GM23338 (cell line): ENCODE results near the gene TRMT11. TPM values are rescaled to one million over a fixed set of nuclear protein-coding genes. Genes with fewer than 3 reads are reported as not detected.
A peak's percentile ranks its signal among the peaks of the same experiment; 100 is the strongest.

ENCODE experiments used
- ATAC-seq: fragments of 200-7000 bp; cut with Tn5 transposase; 3 replicates; pipeline ENCODE4 v1.9.1; 2020
- DNase-seq: peaks from one replicate; pipeline ENCODE4 v3.0.0-alpha.2; 2015; ENCODE audit warnings: low spot score
- H2AFZ ChIP-seq: fragments of 200-600 bp; sonication (generic); 2 replicates; pipeline ENCODE4 v1.8.0; 2016; ENCODE audit warnings: antibody characterized with exemption, mild to moderate bottlenecking, moderate library complexity
- H3F3A ChIP-seq: fragments of 200-600 bp; sonication (generic); replicated peaks from 2 replicates; pipeline ENCODE4 v1.8.0; 2017; ENCODE audit warnings: antibody characterized with exemption, mixed run types, low read depth
- H3K27ac ChIP-seq: fragments of 200-600 bp; sonication (generic); 2 replicates; pipeline ENCODE4 v1.6.1; 2016; ENCODE audit warnings: low read depth
- H3K27me3 ChIP-seq: fragments of 200-600 bp; sonication (generic); 2 replicates; pipeline ENCODE4 v1.8.0; 2016; ENCODE audit warnings: mild to moderate bottlenecking, mixed run types, moderate library complexity; ENCODE audit not compliant: insufficient read depth
- H3K36me3 ChIP-seq: fragments of 200-600 bp; sonication (generic); 2 replicates; pipeline ENCODE4 v1.8.0; 2016; ENCODE audit warnings: mild to moderate bottlenecking; ENCODE audit not compliant: insufficient read depth
- H3K4me1 ChIP-seq: fragments of 200-600 bp; sonication (generic); 2 replicates; pipeline ENCODE4 v1.8.0; 2016; ENCODE audit warnings: mild to moderate bottlenecking, moderate library complexity; ENCODE audit not compliant: insufficient read depth
- H3K4me2 ChIP-seq: fragments of 200-600 bp; sonication (generic); 2 replicates; pipeline ENCODE4 v1.7.1; 2017; ENCODE audit warnings: mixed run types
- H3K4me3 ChIP-seq: fragments of 200-600 bp; sonication (generic); 2 replicates; pipeline ENCODE4 v1.6.1; 2016; ENCODE audit warnings: mixed run types
- H3K79me2 ChIP-seq: fragments of 200-600 bp; sonication (generic); replicated peaks from 2 replicates; pipeline ENCODE4 v1.8.0; 2017; ENCODE audit warnings: mild to moderate bottlenecking; ENCODE audit not compliant: insufficient read depth
- H3K9me2 ChIP-seq: fragments of 200-600 bp; sonication (generic); 2 replicates; pipeline ENCODE4 v1.8.0; 2017; ENCODE audit not compliant: insufficient read depth
- H4K20me1 ChIP-seq: fragments of 200-600 bp; sonication (generic); replicated peaks from 2 replicates; pipeline ENCODE4 v1.8.0; 2017; ENCODE audit warnings: mild to moderate bottlenecking; ENCODE audit not compliant: insufficient read depth
- H3K27ac Mint-ChIP-seq: 2 replicates; pipeline ENCODE4 v1.8.0; 2020; ENCODE audit warnings: inconsistent platforms, mild to moderate bottlenecking, moderate library complexity, mixed read lengths
- H3K27me3 Mint-ChIP-seq: 3 replicates; pipeline ENCODE4 v1.8.0; 2022; ENCODE audit warnings: low read depth, mild to moderate bottlenecking, moderate library complexity, mixed read lengths, inconsistent platforms; ENCODE audit not compliant: insufficient read depth, poor library complexity
- H3K36me3 Mint-ChIP-seq: 3 replicates; pipeline ENCODE4 v1.8.0; 2021; ENCODE audit warnings: low read depth, mild to moderate bottlenecking, inconsistent platforms, moderate library complexity, mixed read lengths
- H3K4me1 Mint-ChIP-seq: 3 replicates; pipeline ENCODE4 v1.8.0; 2020; ENCODE audit warnings: mild to moderate bottlenecking, inconsistent platforms, mixed read lengths
- H3K4me3 Mint-ChIP-seq: 3 replicates; pipeline ENCODE4 v1.8.0; 2021; ENCODE audit warnings: moderate library complexity, mild to moderate bottlenecking, inconsistent platforms, mixed read lengths
- H3K9me3 Mint-ChIP-seq: 3 replicates; pipeline ENCODE4 v1.8.0; 2020; ENCODE audit warnings: moderate library complexity, mild to moderate bottlenecking, inconsistent platforms, mixed read lengths
- CREB1 ChIP-seq: fragments of 250-450 bp; sonication (Bioruptor Pico); IDR thresholded peaks from 2 replicates; pipeline ENCODE4 v1.5.0; 2020; ENCODE audit warnings: low read depth, mild to moderate bottlenecking, moderate library complexity
- CTCF ChIP-seq, 2 experiments: fragments of 200-600 bp in 1 of 2; sonication (generic) in 1 of 2; conservative IDR thresholded peaks; 2 replicates each; pipeline versions ENCODE4 v1.5.1 to v1.6.1; 2016 to 2017; ENCODE audit warnings: antibody characterized with exemption in 2 of 2, low read depth in 2 of 2, mild to moderate bottlenecking in 2 of 2, moderate library complexity in 1 of 2
- ETS1 ChIP-seq: IDR thresholded peaks from 2 replicates; pipeline ENCODE4 v1.6.1; 2016; ENCODE audit warnings: antibody characterized with exemption
- EZH2 ChIP-seq: fragments of 200-600 bp; sonication (generic); IDR thresholded peaks from one replicate; pipeline ENCODE4 v1.8.0; 2017; ENCODE audit warnings: antibody characterized with exemption, mild to moderate bottlenecking, low read depth; ENCODE audit not compliant: unreplicated experiment
- EZH2phosphoT487 ChIP-seq: fragments of 200-600 bp; sonication (generic); IDR thresholded peaks from one replicate; pipeline ENCODE4 v1.8.1; 2018; ENCODE audit warnings: antibody characterized with exemption; ENCODE audit not compliant: unreplicated experiment
- JUNB ChIP-seq: IDR thresholded peaks from one replicate; pipeline ENCODE4 v1.6.1; 2016; ENCODE audit warnings: antibody characterized with exemption; ENCODE audit not compliant: unreplicated experiment
- NANOG ChIP-seq: IDR thresholded peaks from 2 replicates; pipeline ENCODE4 v1.6.1; 2016; ENCODE audit warnings: antibody characterized with exemption, borderline replicate concordance
- POLR2AphosphoS5 ChIP-seq: IDR thresholded peaks from 2 replicates; pipeline ENCODE4 v1.6.1; 2016; ENCODE audit warnings: antibody characterized with exemption, low read depth
- REST ChIP-seq: IDR thresholded peaks from one replicate; pipeline ENCODE4 v1.6.1; 2018; ENCODE audit warnings: antibody characterized with exemption; ENCODE audit not compliant: unreplicated experiment
- STAT1 ChIP-seq: IDR thresholded peaks from one replicate; pipeline ENCODE4 v1.6.1; 2016; ENCODE audit warnings: antibody characterized with exemption; ENCODE audit not compliant: unreplicated experiment
- ZNF114 ChIP-seq: fragments of 250-450 bp; sonication (Bioruptor Pico); IDR thresholded peaks from 2 replicates; pipeline ENCODE4 v1.5.0; 2020; ENCODE audit warnings: mild to moderate bottlenecking, moderate library complexity
- ZNF331 ChIP-seq: fragments of 250-450 bp; sonication (Bioruptor Pico); IDR thresholded peaks from 2 replicates; pipeline ENCODE4 v1.5.0; 2020; ENCODE audit warnings: low read depth, mild to moderate bottlenecking, moderate library complexity
- ZNF462 ChIP-seq: fragments of 250-450 bp; sonication (Bioruptor Pico); IDR thresholded peaks from 2 replicates; pipeline ENCODE4 v1.5.0; 2020; ENCODE audit warnings: mild to moderate bottlenecking, moderate library complexity
- polyA plus RNA-seq: library from polyadenylated mRNA; unstranded; fragments of >200 nt; fragmentation: Nextera tagmentation; extraction: Ambion mirVana; gene quantifications from 2 replicates; pipeline ENCODE4 v1.2.1, GENCODE V29; 2016
- total RNA-seq: library from RNA; depleted of rRNA; stranded (reverse); fragments of >200 nt; shearing (Covaris generic); gene quantifications from 2 replicates; pipeline ENCODE4 v1.2.3, GENCODE V29; 2014

The TRMT11 gene
- total and polyA plus RNA-seq, 2 experiments from 2014 or later: 49.5 to 50.9 TPM

- Histone ChIP-seq H4K20me1 (no peaks in the 10 kb centered on the region), H3K9me2 (no peaks in the 10 kb centered on the region; the same call in 1 of the 2 replicates), H3K4me1 (no peaks in the 10 kb centered on the region; the same call in 1 of the 2 replicates), H3K4me3 (no peak overlapping the region), H3K4me2 (no peak overlapping the region), H3K79me2 (no peaks in the 10 kb centered on the region), H3F3A (no peaks in the 10 kb centered on the region), H3K27me3 (no peaks in the 10 kb centered on the region), H3K36me3 (no peaks in the 10 kb centered on the region), H3K27ac (no peak overlapping the region), H2AFZ (no peak overlapping the region)
- Mint-ChIP-seq H3K4me1 (peaks cover 14% of the 10 kb centered on the region), H3K4me3 (no peak overlapping the region), H3K9me3 (no peaks in the 10 kb centered on the region; the same call in 2 of the 3 replicates), H3K27ac (no peak overlapping the region), H3K27me3 (no peaks in the 10 kb centered on the region), H3K36me3 (no peaks in the 10 kb centered on the region)
- TF ChIP-seq EZH2 (no peak), JUNB (no peak), REST (no peak), EZH2phosphoT487 (no peak), ZNF331 (CRISPR knock-in tag) (no peak), ETS1 (no peak), ZNF462 (CRISPR knock-in tag) (no peak), CREB1 (CRISPR knock-in tag) (no peak), STAT1 (no peak), CTCF (conservative IDR thresholded peaks at IDR 0.05; ENCODE audit: low read depth in 2 of 2) (no peak), POLR2AphosphoS5 (no peak), NANOG (no peak), ZNF114 (CRISPR knock-in tag) (no peak)
- ATAC-seq (peak; percentile 36), DNase-seq (peak; percentile 15)
These were observed 74.1 kb downstream of the TRMT11 start for GRCh38 chr6:126060400-126060799.
